PC-3 (cell line): ENCODE measurements around the gene TTC16.

Experiments
- CTCF ChIP-seq: fragments of 300-600 bp; sonication (generic); conservative IDR thresholded peaks from 2 replicates; pipeline ENCODE4 v1.5.1; 2017; ENCODE audit warnings: antibody characterized with exemption, low read depth, mild to moderate bottlenecking, low read length
- EZH2 ChIP-seq: fragments of 300-600 bp; sonication (generic); IDR thresholded peaks from one replicate; pipeline ENCODE4 v1.6.1; 2017; ENCODE audit warnings: antibody characterized with exemption, mild to moderate bottlenecking, low read length; ENCODE audit not compliant: unreplicated experiment
- EZH2phosphoT487 ChIP-seq: fragments of 300-600 bp; sonication (generic); IDR thresholded peaks from 2 replicates; pipeline ENCODE4 v1.6.1; 2018; ENCODE audit warnings: mild to moderate bottlenecking, antibody characterized with exemption, low read length, borderline replicate concordance

GRCh38 chr9:127741831-127742434 is 26.1 kb downstream of the TTC16 start:
- TF ChIP-seq CTCF (no peak), EZH2 (no peak), EZH2phosphoT487 (no peak)
